ENCODE measurements around the gene PCDH7. TPM values are rescaled to one million over a fixed set of nuclear protein-coding genes. Genes with fewer than 3 reads are reported as not detected.

PCDH7 gene
- total RNA-seq, 2 experiments from 2014 or later = not detected

DNA sequence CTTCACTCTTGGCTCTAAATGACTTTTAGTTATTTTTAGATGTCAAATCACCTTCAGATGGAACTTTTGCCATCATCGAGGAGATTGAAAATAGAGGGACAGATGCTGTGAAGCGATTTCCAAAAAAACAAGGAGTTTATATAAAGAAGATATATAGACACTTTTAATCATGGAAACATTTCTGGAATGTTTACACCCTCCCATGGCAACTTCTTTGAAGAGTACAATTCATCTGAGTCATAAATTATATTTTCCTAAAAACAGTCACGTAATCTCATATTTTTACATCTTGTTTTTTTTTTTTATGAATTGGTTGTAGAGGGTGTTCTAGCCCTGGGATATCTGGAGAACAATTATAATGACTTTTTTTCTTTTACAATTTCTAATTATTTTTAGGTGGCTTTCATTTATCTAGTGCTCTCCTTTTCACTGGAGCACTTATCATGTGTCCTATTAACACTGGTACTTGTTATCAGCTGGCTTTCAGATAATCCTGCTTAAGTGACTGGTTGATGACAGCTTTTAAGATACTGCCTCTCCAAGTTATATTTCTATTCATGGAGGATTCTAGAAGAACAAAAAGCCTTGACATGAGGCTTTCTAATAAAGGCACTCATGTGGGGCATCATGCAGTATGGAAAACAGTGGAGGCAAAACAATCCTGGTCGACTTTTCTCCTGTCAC lies 24.9 kb downstream of the PCDH7 start:
- Mint-ChIP-seq H3K27ac (no peak overlapping the region), H3K36me3 (no peaks in the 10 kb centered on the region), H3K27me3 (no peaks in the 10 kb centered on the region), H3K4me3 (no peak overlapping the region), H3K4me1 (ENCODE audit: low read depth) (no peaks in the 10 kb centered on the region), H3K9me3 (no peaks in the 10 kb centered on the region)
- intact Hi-C loops (cut with micrococcal nuclease) = no loop called here
- ChIA-PET CTCF (no interaction called here), POLR2A (no interaction called here)
- no peak for DNase-seq

DNA sequence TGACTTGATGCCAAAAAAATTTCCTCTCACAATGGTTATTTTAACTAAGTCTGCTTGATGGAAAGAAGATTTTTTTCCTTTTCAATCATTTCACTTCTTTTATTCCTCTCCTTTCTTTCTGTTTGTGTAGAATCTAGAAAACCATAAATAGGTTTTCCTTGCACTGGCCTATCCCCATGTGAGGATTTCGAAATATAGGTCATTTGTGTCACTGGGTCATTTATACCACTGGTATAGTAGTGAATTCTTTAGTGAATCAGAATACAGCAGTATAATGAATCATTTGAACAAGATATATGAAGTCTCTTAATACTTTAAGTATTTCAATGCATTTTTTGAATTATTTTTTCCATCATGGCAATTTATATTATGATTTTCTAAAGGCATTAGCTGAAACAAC lies 26.6 kb downstream of the PCDH7 start:
- DNase-seq = no peak
- Mint-ChIP-seq H3K9me3 (no peaks in the 10 kb centered on the region), H3K27me3 (no peaks in the 10 kb centered on the region), H3K4me1 (ENCODE audit: low read depth) (no peaks in the 10 kb centered on the region), H3K4me3 (no peak overlapping the region), H3K36me3 (no peaks in the 10 kb centered on the region), H3K27ac (no peak overlapping the region)
- ChIA-PET CTCF (no interaction called here), POLR2A (no interaction called here)
- intact Hi-C loops (cut with micrococcal nuclease) = no loop called here

DNA sequence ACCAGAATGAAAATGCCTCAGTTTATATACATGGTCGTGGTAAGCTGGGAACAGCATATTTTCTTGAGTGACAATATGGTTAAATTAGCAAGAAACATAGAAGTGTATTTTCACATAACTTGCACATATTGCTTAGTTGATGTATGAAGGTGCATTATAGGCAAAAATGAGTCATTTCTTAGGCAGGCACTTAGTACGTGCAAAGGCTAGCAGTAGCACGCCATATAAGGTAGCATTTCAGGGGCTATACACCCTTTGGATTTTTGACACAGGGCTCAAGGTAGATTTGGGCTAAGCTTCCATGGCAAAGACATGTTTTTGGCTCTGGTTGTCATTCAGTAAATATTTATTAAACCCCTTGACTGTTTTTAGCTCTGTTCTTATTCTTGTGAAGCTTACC lies 33.1 kb downstream of the PCDH7 start:
- no peaks in the 10 kb centered on the region for H3K36me3 Mint-ChIP-seq
- H3K27ac Mint-ChIP-seq = no peak overlapping the region
- H3K4me1 Mint-ChIP-seq (ENCODE audit: low read depth) = no peaks in the 10 kb centered on the region
- CTCF ChIA-PET = no interaction called here
- no peaks in the 10 kb centered on the region for H3K27me3 Mint-ChIP-seq
- no peaks in the 10 kb centered on the region for H3K9me3 Mint-ChIP-seq
- POLR2A ChIA-PET = no interaction called here
- intact Hi-C loops (cut with micrococcal nuclease) = no loop called here
- DNase-seq = no peak
- no peak overlapping the region for H3K4me3 Mint-ChIP-seq

DNA sequence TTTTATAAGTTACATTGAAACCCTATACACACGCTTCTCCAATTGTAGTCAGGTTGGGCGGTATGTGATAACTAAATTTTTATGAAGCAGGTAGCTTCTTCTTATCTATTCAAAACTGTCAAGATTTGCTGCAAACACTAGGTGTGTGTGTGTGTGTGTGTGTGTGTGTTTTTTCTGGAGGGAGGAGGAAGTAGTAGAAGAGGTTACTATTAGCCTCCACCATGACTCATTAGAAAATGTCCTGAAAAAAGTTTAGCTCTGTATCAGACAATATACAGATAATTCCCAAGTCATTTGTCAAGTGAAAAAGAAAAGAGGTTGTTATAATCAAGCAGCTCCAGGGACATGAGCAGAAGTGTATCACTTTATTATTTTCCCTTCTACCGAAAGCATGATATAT lies 33.9 kb downstream of the PCDH7 start:
- Mint-ChIP-seq H3K27ac (no peak overlapping the region), H3K4me1 (ENCODE audit: low read depth) (no peaks in the 10 kb centered on the region), H3K36me3 (no peaks in the 10 kb centered on the region), H3K4me3 (no peak overlapping the region), H3K9me3 (no peaks in the 10 kb centered on the region), H3K27me3 (no peaks in the 10 kb centered on the region)
- intact Hi-C loops (cut with micrococcal nuclease) = no loop called here
- ChIA-PET CTCF (no interaction called here), POLR2A (no interaction called here)
- no peak for DNase-seq

DNA sequence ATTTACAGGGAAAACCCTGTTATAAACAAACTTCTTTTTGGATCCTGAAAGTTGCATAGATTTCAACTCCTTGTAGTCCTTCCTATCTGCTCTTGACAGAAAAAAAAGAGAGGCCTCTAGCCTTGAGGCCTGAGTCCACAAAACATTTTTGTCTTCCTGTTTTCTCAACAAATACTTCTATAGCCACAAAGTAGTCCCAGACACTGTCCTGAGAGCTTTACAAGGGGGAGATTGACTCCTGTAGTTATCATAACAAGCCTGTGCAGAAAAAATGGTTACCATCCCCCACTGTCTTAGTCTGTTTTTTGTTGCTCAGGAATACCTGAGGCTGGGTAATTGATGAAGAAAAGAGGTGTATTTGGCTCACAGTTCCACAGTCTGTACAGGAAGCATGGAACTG lies 35.2 kb downstream of the PCDH7 start:
- intact Hi-C loops (cut with micrococcal nuclease) = no loop called here
- ChIA-PET CTCF (no interaction called here), POLR2A (no interaction called here)
- Mint-ChIP-seq H3K9me3 (no peaks in the 10 kb centered on the region), H3K36me3 (no peaks in the 10 kb centered on the region), H3K27me3 (no peaks in the 10 kb centered on the region), H3K4me1 (ENCODE audit: low read depth) (no peaks in the 10 kb centered on the region), H3K4me3 (no peak overlapping the region), H3K27ac (no peak overlapping the region)
- no peak for DNase-seq

DNA sequence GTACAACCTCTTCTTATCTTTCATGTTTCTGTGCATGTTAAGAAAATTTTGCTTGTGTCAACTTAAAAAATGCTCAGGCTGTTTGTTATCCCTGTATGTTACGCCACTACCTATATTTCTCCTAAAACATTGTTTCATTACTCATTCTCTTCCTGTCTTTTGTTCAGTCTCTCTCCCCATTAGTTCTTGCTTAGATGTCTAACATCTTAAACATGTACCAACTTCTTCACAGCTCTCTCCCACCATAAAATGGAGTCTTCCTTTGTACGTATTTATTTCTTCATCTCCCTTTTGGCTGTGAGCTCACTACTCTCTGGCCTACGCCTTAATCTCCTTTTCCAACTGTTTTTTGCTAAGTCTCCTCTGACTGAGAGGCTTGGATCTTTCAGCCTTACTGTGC lies 36.4 kb downstream of the PCDH7 start:
- DNase-seq = no peak
- Mint-ChIP-seq H3K9me3 (no peaks in the 10 kb centered on the region), H3K4me3 (no peak overlapping the region), H3K36me3 (no peaks in the 10 kb centered on the region), H3K27me3 (no peaks in the 10 kb centered on the region), H3K27ac (no peak overlapping the region), H3K4me1 (ENCODE audit: low read depth) (no peaks in the 10 kb centered on the region)
- ChIA-PET CTCF (no interaction called here), POLR2A (no interaction called here)
- intact Hi-C loops (cut with micrococcal nuclease) = no loop called here

DNA sequence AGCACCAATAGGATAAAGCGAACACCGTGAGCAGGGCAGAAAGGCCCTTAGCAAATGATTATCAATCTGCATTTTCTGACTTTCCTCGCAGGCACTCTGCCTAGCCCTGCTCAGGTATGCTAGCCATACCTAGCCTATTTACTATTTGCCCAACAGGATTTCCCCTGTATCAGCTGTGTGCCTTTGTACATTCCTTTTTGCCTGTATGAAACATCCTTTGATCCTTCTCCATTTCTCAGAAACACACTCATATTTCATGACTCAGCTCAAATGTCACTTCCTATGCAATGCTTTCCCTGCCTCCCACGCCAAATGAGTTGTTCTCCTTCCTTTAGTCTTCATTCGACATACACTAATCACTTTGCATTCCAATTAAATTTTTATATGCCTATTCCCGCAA lies 37.2 kb downstream of the PCDH7 start:
- DNase-seq = no peak
- Mint-ChIP-seq H3K4me1 (ENCODE audit: low read depth) (no peaks in the 10 kb centered on the region), H3K4me3 (no peak overlapping the region), H3K27ac (no peak overlapping the region), H3K36me3 (no peaks in the 10 kb centered on the region), H3K9me3 (no peaks in the 10 kb centered on the region), H3K27me3 (no peaks in the 10 kb centered on the region)
- ChIA-PET POLR2A (no interaction called here), CTCF (no interaction called here)
- intact Hi-C loops (cut with micrococcal nuclease) = no loop called here

DNA sequence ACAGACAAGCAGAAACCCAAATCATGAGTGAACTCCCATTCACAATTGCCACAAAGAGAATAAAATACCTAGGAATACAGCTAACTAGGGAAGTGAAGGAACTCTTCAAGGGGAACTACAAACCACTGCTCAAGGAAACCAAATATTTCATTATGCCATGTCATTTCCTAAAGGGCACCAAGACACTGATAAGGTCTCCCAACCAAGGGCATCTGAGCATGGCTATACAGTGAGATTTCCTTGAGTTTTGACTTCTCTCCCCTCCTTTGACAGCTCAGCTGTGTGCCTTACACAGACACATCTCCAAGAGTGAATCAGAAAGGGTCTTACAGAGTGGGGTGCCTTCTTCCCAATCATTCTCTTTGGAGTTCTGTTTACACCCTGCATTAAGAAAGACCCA lies 40.4 kb downstream of the PCDH7 start:
- no peaks in the 10 kb centered on the region for H3K36me3 Mint-ChIP-seq
- CTCF ChIA-PET = no interaction called here

DNA sequence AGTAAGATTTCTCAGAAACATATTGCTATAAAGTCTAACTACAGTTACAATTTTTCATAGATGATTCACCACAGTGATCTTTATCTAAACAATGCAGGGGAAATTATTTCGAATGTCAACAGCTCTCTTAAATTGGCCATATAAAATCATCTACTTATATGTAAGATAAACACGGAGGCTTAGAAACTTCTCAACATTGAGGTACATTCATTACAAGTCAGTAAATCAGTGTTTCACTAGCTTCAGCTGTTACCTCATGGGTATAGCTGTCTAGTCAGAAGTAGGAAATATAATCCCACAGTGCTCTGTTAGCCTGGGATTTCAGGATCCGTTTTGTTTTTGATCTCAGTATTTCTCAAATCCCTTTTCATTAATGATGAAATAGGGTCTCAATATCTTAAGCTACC lies 43.2 kb downstream of the PCDH7 start:
- DNase-seq = no peak
- no peak overlapping the region for H3K27ac Mint-ChIP-seq
- CTCF ChIA-PET = no interaction called here
- H3K4me1 Mint-ChIP-seq (ENCODE audit: low read depth) = no peaks in the 10 kb centered on the region
- no peak overlapping the region for H3K4me3 Mint-ChIP-seq
- intact Hi-C loops (cut with micrococcal nuclease) = no loop called here
- H3K36me3 Mint-ChIP-seq = no peaks in the 10 kb centered on the region
- POLR2A ChIA-PET = no interaction called here
- H3K9me3 Mint-ChIP-seq = no peaks in the 10 kb centered on the region
- H3K27me3 Mint-ChIP-seq = no peaks in the 10 kb centered on the region

More for the DNA sequence above, 40.4 kb downstream of the PCDH7 start:
- no peak for DNase-seq
- H3K4me1 Mint-ChIP-seq (ENCODE audit: low read depth) = no peaks in the 10 kb centered on the region
- intact Hi-C loops (cut with micrococcal nuclease) = no loop called here
- POLR2A ChIA-PET = no interaction called here
- no peaks in the 10 kb centered on the region for H3K9me3 Mint-ChIP-seq
- no peak overlapping the region for H3K27ac Mint-ChIP-seq
- H3K27me3 Mint-ChIP-seq = no peaks in the 10 kb centered on the region
- no peak overlapping the region for H3K4me3 Mint-ChIP-seq

DNA sequence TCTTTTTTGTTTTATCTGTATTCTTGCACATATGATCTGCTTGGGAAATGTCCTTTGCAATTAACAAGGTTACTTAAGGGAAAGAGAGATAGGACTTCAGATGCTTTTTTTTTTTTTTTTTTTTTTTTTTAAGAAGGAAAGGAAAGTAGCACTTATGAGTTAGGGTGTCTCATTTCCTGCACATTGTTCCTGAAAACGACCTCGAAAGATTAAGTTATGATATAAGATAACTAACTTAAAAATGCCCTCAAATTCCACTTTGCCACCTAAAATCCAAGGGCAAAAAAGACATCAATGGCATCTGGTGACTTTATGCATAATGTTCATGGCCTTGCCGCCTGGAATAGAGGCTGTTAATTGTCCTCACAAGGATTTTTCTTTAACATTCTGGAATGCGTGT lies 44.9 kb downstream of the PCDH7 start:
- intact Hi-C loops (cut with micrococcal nuclease) = no loop called here
- H3K4me1 Mint-ChIP-seq (ENCODE audit: low read depth) = no peaks in the 10 kb centered on the region
- no peak overlapping the region for H3K27ac Mint-ChIP-seq
- no peaks in the 10 kb centered on the region for H3K9me3 Mint-ChIP-seq
- no peaks in the 10 kb centered on the region for H3K36me3 Mint-ChIP-seq
- H3K27me3 Mint-ChIP-seq = no peaks in the 10 kb centered on the region
- no peak for DNase-seq
- no peak overlapping the region for H3K4me3 Mint-ChIP-seq
- CTCF ChIA-PET = no interaction called here
- POLR2A ChIA-PET = no interaction called here

DNA sequence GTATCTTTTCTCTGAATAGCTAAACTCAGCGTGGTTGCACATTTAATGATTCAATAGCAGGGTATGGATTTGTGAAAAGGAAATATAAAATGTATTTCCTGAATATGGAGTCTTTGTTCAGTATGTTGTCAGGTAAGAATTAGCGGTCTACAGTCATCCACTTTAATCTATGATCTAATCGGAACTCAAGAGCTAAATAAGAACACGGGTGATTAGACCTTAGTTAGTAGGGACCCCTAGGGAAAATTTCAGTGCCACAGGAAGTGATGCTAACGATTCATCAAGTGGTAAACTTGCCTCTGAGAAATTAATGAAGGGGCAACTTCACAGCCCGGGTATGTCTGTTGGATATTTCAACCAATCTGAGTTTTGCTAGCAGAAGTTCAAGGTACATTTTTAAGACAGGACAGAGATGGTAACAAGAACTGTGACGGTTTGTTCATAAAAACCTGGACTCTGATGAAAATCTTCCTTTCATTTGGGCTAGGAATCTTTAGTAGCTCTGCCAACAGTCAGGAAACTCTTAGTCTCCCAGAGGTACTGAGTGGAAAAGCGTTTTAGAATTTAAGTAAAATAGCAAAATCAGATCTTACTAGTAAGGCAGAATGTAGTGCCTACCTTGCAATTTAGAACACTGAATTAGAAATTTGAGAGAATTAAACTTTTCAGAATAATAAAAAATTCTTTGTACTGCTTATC lies 47.1 kb downstream of the PCDH7 start:
- Mint-ChIP-seq H3K4me1 (ENCODE audit: low read depth) (no peaks in the 10 kb centered on the region), H3K27ac (no peak overlapping the region), H3K4me3 (no peak overlapping the region), H3K27me3 (no peaks in the 10 kb centered on the region), H3K9me3 (no peaks in the 10 kb centered on the region), H3K36me3 (no peaks in the 10 kb centered on the region)
- ChIA-PET CTCF (no interaction called here), POLR2A (no interaction called here)
- DNase-seq = no peak
- intact Hi-C loops (cut with micrococcal nuclease) = no loop called here

DNA sequence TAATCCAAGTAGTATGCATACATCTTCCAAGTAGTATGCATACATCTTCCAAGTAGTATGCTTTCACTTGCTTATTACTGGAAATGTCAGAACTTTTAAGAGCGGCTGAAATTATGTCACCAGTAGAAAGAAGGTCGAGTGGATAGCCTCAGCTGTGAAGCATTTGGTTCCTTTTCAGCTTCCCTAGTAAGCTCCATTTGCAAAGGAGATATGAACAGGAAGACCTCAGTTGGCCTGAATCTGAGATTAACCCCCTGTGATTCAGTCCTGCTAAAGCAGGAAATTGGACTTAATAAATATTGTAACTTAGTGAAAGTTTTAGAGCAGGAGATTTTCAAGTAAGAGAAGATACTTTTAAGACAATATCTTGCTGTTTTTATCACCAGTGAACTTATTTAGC lies 48.1 kb downstream of the PCDH7 start:
- Mint-ChIP-seq H3K36me3 (no peaks in the 10 kb centered on the region), H3K27ac (no peak overlapping the region), H3K27me3 (no peaks in the 10 kb centered on the region), H3K4me1 (ENCODE audit: low read depth) (no peaks in the 10 kb centered on the region), H3K9me3 (no peaks in the 10 kb centered on the region), H3K4me3 (no peak overlapping the region)
- intact Hi-C loops (cut with micrococcal nuclease) = no loop called here
- POLR2A ChIA-PET = no interaction called here
- DNase-seq = no peak
- CTCF ChIA-PET = no interaction called here

DNA sequence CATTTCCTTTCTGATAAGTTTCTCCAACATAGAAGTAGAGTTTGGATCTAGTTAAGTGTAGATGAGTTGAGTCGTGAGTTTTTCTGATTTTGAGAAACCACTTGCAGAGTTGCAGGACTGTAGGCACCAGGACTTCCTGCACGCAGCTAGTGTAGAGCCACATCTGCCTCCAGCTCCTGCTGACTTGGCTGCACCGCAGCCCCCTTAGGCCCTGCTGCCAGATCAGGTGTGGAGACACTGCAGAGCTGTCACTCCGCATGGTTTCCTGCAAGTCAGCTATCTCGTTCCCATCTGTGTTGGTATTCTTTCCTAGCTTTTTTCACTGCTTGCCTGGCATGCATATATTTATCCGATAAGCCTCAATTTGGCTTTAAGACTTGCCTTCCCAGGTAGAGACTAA lies 48.9 kb downstream of the PCDH7 start:
- CTCF ChIA-PET = no interaction called here
- H3K27ac Mint-ChIP-seq = no peak overlapping the region
- intact Hi-C loops (cut with micrococcal nuclease) = no loop called here

More for the DNA sequence above, 48.9 kb downstream of the PCDH7 start:
- Mint-ChIP-seq H3K4me3 (no peak overlapping the region), H3K4me1 (ENCODE audit: low read depth) (no peaks in the 10 kb centered on the region), H3K9me3 (no peaks in the 10 kb centered on the region), H3K27me3 (no peaks in the 10 kb centered on the region), H3K36me3 (no peaks in the 10 kb centered on the region)
- POLR2A ChIA-PET = no interaction called here
- DNase-seq = no peak
